ENCODE results near the gene JUNB.

Gene JUNB

DNA sequence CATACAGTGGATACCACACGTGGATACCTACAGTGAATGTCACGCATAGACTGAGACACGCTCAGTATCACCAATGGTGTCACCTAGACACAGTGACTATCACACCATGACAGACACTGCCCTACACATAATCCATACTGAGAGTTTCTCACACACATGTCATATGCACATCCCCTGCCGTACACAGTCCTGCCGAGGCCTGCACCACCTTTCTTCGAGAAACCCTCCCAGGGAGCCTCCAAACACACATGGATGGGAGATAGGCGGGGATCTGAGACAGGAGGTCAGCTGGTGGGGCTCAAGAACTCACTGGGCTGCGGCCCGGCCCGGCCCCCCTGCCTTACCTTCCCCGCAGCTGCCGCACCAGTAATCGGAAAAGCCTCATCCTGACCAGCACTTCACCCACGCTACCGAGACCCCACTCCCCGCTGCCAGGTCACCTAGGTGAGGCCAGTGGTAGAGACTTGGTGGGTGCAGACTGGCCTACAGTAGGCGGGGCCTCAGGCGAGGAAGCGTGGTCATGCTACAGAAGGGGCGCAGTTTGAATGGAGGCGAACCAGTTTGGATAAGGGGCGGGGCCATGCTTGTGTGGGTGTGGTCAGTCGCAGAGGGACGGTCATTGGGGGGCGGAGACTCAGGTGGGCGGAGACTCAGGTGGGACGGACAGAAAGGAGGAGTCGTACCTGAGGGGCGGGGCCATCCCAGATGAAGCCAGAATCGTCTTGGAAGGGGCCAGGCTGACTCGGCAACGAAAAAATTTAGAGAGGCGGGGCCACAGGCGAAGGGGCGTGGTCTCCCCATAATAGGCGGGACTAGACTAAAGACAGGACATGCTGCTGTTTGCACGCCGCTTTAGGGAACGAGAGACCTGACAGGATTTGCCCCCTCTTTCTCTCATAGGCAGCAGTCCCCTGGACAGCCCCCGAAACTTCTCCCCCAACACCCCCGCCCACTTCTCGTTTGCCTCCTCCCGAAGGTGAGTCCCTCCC, 49.1 kb downstream of the JUNB start:
- DNase-seq (ENCODE audit: low read depth in 1 of 2, low spot score in 1 of 2): no peak

DNA sequence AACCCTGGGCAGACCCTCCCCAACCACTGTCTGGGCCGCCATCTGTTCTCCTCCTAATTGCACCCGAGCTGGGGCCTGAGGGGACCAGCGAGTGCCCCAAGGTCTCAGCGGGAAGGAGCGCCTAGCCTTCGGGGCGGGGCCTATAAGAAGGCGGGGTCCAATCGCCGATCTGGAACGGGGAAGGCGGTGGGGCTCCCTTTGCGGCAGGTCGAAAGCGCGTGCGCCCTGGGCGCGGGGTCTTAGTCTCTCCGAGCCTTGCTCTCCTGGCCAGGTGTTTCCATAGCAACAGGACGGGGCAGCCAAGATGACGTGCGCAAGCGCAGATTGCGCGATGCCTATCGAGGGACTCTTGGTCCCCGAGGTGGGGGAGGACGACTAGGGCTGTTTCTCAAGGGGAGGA, 49.8 kb downstream of the JUNB start:
- no peak for DNase-seq (ENCODE audit: low read depth in 1 of 2, low spot score in 1 of 2)

DNA sequence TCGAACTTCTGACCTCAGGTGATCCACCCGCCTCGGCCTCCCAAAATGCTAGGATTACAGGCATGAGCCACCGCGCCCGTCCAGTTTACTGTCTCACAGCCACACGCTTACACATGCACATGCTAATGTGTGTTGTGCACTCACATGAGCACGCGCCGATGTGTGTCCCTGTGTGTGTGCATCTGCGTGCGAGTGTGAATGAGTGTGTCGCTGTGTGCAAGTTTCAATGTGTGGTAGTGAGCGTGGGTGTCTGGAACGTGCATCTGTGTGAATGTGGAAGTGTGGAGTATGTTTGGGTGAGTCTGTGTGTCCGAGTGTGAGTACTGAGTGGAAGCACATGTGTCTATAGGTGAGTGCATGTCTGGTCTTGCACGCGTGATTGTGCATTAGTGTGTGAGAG, 51.2 kb downstream of the JUNB start:
- no peak for DNase-seq (ENCODE audit: low read depth in 1 of 2, low spot score in 1 of 2)
